Liver (tissue), 3 donors: ENCODE measurements around the gene ZNG1F.
"Not testable (repeated sequence)": the region's sequence is repeated elsewhere in the genome, so short reads cannot be mapped to it uniquely, and the experiment has no call there.

Experiments
- JUND ChIP-seq, 2 donors: IDR thresholded peaks; 2 replicates each; pipeline ENCODE4 v1.6.1; 2016; ENCODE audit warnings: antibody characterized with exemption in 2 of 2
- TAF1 ChIP-seq: conservative IDR thresholded peaks from 2 replicates; pipeline ENCODE4 v1.6.1; 2016; ENCODE audit warnings: antibody characterized with exemption, mild to moderate bottlenecking
- TF ChIP-seq, protein P1 (sequence below): fragments of 150-350 bp; IDR thresholded peaks from 2 replicates; pipeline ENCODE4 v1.5.1; 2017; ENCODE audit warnings: improper control_type of control experiment, low read depth, low read length; ENCODE audit not compliant: missing input control
- TF ChIP-seq, protein P2 (sequence below): IDR thresholded peaks from 2 replicates; pipeline ENCODE4 v1.6.1; 2016; ENCODE audit warnings: antibody characterized with exemption
- TF ChIP-seq, protein P3 (sequence below): IDR thresholded peaks from 2 replicates; pipeline ENCODE4 v1.6.1; 2016; ENCODE audit warnings: antibody characterized with exemption, mild to moderate bottlenecking
- donor health status: healthy.
- donor health status: healthy.

DNA sequence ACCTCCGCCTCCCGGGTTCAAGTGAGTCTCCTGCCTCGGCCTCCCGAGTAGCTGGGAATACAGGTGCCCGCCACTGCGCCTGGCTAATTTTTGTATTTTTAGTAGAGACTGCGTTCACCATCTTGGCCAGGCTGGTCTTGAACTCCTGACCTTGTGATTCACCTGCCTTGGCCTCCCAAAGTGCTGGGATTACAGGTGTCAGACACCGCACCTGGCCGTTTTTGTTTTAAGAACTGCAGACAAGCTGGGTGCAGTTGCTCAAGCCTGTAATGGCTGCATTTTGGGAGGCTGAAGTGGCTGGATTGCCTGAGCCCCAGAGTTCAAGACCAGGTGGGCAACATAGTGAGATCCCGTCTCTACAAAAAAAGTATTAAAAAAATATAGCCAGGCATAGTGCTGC lies 43.2 kb upstream of the ZNG1F start:
- TF ChIP-seq, protein P1, sequence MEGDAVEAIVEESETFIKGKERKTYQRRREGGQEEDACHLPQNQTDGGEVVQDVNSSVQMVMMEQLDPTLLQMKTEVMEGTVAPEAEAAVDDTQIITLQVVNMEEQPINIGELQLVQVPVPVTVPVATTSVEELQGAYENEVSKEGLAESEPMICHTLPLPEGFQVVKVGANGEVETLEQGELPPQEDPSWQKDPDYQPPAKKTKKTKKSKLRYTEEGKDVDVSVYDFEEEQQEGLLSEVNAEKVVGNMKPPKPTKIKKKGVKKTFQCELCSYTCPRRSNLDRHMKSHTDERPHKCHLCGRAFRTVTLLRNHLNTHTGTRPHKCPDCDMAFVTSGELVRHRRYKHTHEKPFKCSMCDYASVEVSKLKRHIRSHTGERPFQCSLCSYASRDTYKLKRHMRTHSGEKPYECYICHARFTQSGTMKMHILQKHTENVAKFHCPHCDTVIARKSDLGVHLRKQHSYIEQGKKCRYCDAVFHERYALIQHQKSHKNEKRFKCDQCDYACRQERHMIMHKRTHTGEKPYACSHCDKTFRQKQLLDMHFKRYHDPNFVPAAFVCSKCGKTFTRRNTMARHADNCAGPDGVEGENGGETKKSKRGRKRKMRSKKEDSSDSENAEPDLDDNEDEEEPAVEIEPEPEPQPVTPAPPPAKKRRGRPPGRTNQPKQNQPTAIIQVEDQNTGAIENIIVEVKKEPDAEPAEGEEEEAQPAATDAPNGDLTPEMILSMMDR = not testable (repeated sequence)
- TF ChIP-seq, protein P2, sequence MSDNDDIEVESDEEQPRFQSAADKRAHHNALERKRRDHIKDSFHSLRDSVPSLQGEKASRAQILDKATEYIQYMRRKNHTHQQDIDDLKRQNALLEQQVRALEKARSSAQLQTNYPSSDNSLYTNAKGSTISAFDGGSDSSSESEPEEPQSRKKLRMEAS = not testable (repeated sequence)
- TF ChIP-seq, protein P3, sequence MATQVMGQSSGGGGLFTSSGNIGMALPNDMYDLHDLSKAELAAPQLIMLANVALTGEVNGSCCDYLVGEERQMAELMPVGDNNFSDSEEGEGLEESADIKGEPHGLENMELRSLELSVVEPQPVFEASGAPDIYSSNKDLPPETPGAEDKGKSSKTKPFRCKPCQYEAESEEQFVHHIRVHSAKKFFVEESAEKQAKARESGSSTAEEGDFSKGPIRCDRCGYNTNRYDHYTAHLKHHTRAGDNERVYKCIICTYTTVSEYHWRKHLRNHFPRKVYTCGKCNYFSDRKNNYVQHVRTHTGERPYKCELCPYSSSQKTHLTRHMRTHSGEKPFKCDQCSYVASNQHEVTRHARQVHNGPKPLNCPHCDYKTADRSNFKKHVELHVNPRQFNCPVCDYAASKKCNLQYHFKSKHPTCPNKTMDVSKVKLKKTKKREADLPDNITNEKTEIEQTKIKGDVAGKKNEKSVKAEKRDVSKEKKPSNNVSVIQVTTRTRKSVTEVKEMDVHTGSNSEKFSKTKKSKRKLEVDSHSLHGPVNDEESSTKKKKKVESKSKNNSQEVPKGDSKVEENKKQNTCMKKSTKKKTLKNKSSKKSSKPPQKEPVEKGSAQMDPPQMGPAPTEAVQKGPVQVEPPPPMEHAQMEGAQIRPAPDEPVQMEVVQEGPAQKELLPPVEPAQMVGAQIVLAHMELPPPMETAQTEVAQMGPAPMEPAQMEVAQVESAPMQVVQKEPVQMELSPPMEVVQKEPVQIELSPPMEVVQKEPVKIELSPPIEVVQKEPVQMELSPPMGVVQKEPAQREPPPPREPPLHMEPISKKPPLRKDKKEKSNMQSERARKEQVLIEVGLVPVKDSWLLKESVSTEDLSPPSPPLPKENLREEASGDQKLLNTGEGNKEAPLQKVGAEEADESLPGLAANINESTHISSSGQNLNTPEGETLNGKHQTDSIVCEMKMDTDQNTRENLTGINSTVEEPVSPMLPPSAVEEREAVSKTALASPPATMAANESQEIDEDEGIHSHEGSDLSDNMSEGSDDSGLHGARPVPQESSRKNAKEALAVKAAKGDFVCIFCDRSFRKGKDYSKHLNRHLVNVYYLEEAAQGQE = not testable (repeated sequence)
- TF ChIP-seq JUND (IDR thresholded peaks at IDR 0.05); TAF1: not testable (repeated sequence)
